Measurements from ENCODE around the gene HIVEP3.

HIVEP3 gene

DNA sequence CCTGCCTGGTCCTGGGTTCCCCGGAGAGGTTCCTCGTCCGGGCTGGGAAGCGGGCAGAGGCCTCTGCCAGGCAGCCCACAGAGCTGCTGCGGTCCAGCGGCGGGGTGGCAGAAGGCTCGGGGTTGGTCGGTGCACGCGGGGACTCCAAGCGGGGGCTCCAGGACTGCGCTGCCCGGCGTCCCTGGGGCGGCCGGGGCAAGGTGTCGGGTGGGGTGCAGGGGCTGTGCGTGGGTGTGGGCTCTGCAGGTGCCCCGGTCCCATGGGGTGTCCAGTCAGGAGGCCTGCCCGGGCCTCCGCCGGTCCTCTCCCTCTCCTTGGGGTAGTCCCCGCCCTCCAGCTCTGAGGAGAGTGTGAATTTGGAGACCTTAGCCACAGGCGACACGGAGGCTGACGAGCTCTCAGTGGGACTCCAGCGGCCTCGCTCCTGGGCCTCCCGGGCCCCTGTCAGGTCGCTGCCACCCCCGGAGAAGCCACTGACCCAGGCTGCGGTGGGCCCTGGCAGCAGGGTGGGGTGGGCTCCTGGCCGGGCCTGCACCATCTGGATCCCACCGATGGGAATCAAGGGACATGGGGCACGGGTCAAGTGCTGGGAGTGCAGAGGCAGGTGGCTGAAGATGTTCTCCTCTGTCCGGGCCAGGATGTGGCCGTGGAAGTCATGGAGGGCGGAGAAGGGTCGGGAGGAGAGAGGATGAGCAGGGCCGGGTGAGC, 408.0 kb downstream of the HIVEP3 start (continued):
- no peak for TF ChIP-seq ZNF366 (tag by site-specific recombination; conservative IDR thresholded peaks at IDR 0.05)

GRCh38 chr1:41509270-41509671, 409.5 kb downstream of the HIVEP3 start:
- ChIA-PET CTCF (interaction anchor here (1.0 kb wide), 1 partner anchor 167 kb away, joined by 3 read pairs; no protein-coding TSS in a partner anchor), POLR2A (no interaction called here)
- H3K9me3 ChIP-seq (ENCODE audit: control insufficient read depth, insufficient read depth, low read depth, low read length): no peaks in the 10 kb centered on the region
- no peaks in the 10 kb centered on the region for H3K36me3 ChIP-seq (ENCODE audit: control insufficient read depth in 2 of 2, insufficient read depth in 1 of 2, low read length in 2 of 2)
- no peaks in the 10 kb centered on the region for H3K4me1 ChIP-seq (ENCODE audit: control insufficient read depth, insufficient read depth, low read length)
- H3K4me3 ChIP-seq (ENCODE audit: low read depth, low read length): no peak overlapping the region
- H3K27ac ChIP-seq (ENCODE audit: extremely low read depth, low read depth, low read length): no peak overlapping the region
- TF ChIP-seq ZNF664 (tag by site-specific recombination; IDR thresholded peaks at IDR 0.05) (no peak), ZNF677 (tag by site-specific recombination; IDR thresholded peaks at IDR 0.05) (no peak), ZFHX2 (tag by site-specific recombination; conservative IDR thresholded peaks at IDR 0.05) (peak; percentile 28; the same call in 1 of the 2 replicates), ZNF280D (tag by site-specific recombination; IDR thresholded peaks at IDR 0.05) (no peak), ZNF214 (tag by site-specific recombination; IDR thresholded peaks at IDR 0.05; ENCODE audit: borderline replicate concordance) (no peak), REST (tag by site-specific recombination; IDR thresholded peaks at IDR 0.05) (no peak), HOXC10 (CRISPR knock-in tag; IDR thresholded peaks at IDR 0.05) (no peak), SCRT2 (tag by site-specific recombination; IDR thresholded peaks at IDR 0.05) (peak; percentile 39; the same call in 1 of the 2 replicates), ZNF274 (IDR thresholded peaks at IDR 0.05; ENCODE audit: low read length) (no peak), ZNF274 (tag by site-specific recombination; IDR thresholded peaks at IDR 0.05; ENCODE audit: borderline replicate concordance) (no peak), ZIC2 (tag by site-specific recombination; IDR thresholded peaks at IDR 0.05) (peak; percentile 34; the same call in 1 of the 2 replicates), ZNF747 (tag by site-specific recombination; IDR thresholded peaks at IDR 0.05) (no peak), ZNF621 (tag by site-specific recombination; IDR thresholded peaks at IDR 0.05) (no peak)
- TF ChIP-seq, protein P1, sequence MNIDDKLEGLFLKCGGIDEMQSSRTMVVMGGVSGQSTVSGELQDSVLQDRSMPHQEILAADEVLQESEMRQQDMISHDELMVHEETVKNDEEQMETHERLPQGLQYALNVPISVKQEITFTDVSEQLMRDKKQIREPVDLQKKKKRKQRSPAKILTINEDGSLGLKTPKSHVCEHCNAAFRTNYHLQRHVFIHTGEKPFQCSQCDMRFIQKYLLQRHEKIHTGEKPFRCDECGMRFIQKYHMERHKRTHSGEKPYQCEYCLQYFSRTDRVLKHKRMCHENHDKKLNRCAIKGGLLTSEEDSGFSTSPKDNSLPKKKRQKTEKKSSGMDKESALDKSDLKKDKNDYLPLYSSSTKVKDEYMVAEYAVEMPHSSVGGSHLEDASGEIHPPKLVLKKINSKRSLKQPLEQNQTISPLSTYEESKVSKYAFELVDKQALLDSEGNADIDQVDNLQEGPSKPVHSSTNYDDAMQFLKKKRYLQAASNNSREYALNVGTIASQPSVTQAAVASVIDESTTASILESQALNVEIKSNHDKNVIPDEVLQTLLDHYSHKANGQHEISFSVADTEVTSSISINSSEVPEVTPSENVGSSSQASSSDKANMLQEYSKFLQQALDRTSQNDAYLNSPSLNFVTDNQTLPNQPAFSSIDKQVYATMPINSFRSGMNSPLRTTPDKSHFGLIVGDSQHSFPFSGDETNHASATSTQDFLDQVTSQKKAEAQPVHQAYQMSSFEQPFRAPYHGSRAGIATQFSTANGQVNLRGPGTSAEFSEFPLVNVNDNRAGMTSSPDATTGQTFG (tag by site-specific recombination; IDR thresholded peaks at IDR 0.05; ENCODE audit: borderline replicate concordance): no peak
- TF ChIP-seq, protein P2, sequence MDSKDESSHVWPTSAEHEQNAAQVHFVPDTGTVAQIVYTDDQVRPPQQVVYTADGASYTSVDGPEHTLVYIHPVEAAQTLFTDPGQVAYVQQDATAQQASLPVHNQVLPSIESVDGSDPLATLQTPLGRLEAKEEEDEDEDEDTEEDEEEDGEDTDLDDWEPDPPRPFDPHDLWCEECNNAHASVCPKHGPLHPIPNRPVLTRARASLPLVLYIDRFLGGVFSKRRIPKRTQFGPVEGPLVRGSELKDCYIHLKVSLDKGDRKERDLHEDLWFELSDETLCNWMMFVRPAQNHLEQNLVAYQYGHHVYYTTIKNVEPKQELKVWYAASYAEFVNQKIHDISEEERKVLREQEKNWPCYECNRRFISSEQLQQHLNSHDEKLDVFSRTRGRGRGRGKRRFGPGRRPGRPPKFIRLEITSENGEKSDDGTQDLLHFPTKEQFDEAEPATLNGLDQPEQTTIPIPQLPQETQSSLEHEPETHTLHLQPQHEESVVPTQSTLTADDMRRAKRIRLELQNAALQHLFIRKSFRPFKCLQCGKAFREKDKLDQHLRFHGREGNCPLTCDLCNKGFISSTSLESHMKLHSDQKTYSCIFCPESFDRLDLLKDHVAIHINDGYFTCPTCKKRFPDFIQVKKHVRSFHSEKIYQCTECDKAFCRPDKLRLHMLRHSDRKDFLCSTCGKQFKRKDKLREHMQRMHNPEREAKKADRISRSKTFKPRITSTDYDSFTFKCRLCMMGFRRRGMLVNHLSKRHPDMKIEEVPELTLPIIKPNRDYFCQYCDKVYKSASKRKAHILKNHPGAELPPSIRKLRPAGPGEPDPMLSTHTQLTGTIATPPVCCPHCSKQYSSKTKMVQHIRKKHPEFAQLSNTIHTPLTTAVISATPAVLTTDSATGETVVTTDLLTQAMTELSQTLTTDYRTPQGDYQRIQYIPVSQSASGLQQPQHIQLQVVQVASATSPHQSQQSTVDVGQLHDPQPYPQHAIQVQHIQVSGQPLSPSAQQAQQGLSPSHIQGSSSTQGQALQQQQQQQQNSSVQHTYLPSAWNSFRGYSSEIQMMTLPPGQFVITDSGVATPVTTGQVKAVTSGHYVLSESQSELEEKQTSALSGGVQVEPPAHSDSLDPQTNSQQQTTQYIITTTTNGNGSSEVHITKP (tag by site-specific recombination; IDR thresholded peaks at IDR 0.05): no peak

All from HEK293 (cell line).